Measurements from ENCODE around the gene KERA.

Gene KERA

GRCh38 chr12:91074154-91074709 lies 16.4 kb upstream of the KERA start:
- no peak overlapping the region for H3K4me3 ChIP-seq (ENCODE audit: low read length)
- no peak for TF ChIP-seq CTCF (conservative IDR thresholded peaks at IDR 0.05; ENCODE audit: low read depth, low read length)
- no peak for DNase-seq (ENCODE audit: low read depth)

GRCh38 chr12:91073426-91073825 lies 15.6 kb upstream of the KERA start:
- no peak overlapping the region for H3K4me3 ChIP-seq (ENCODE audit: low read length)
- no peak for DNase-seq (ENCODE audit: low read depth)
- TF ChIP-seq CTCF (conservative IDR thresholded peaks at IDR 0.05; ENCODE audit: low read depth, low read length), result no peak

- DNase-seq (ENCODE audit: low read depth), result no peak
- no peak overlapping the region for H3K4me3 ChIP-seq (ENCODE audit: low read length)
- no peak for TF ChIP-seq CTCF (conservative IDR thresholded peaks at IDR 0.05; ENCODE audit: low read depth, low read length)
Observed at GRCh38 chr12:91072931-91073330, 15.1 kb upstream of the KERA start.

- H3K4me3 ChIP-seq (ENCODE audit: low read length), result no peak overlapping the region
- no peak for DNase-seq (ENCODE audit: low read depth)
- no peak for TF ChIP-seq CTCF (conservative IDR thresholded peaks at IDR 0.05; ENCODE audit: low read depth, low read length)
Observed at GRCh38 chr12:91070936-91071335, 13.1 kb upstream of the KERA start.

- DNase-seq (ENCODE audit: low read depth), result no peak
- no peak overlapping the region for H3K4me3 ChIP-seq (ENCODE audit: low read length)
- TF ChIP-seq CTCF (conservative IDR thresholded peaks at IDR 0.05; ENCODE audit: low read depth, low read length), result no peak
Observed at GRCh38 chr12:91065396-91065795, 7.6 kb upstream of the KERA start.

- no peak overlapping the region for H3K4me3 ChIP-seq (ENCODE audit: low read length)
- DNase-seq (ENCODE audit: low read depth), result no peak
- TF ChIP-seq CTCF (conservative IDR thresholded peaks at IDR 0.05; ENCODE audit: low read depth, low read length), result no peak
Observed at GRCh38 chr12:91064640-91065039, 6.8 kb upstream of the KERA start.

- DNase-seq (ENCODE audit: low read depth), result no peak
- H3K4me3 ChIP-seq (ENCODE audit: low read length), result no peak overlapping the region
- no peak for TF ChIP-seq CTCF (conservative IDR thresholded peaks at IDR 0.05; ENCODE audit: low read depth, low read length)
Observed at GRCh38 chr12:91061091-91061490, 3.3 kb upstream of the KERA start.
